HG03103 (cell line): Measurements from ENCODE around the gene RASGRF2.
"Not testable (repeated sequence)": the region's sequence is repeated elsewhere in the genome, so short reads cannot be mapped to it uniquely, and the experiment has no call there.

Experiments used
- ATAC-seq: cut with Tn5 transposase; IDR thresholded peaks from one replicate; pipeline ENCODE4 v1.9.1; 2021; ENCODE audit warnings: low read depth; ENCODE audit not compliant: unreplicated experiment

The RASGRF2 gene

GRCh38 chr5:81256766-81257165, 296.6 kb downstream of the RASGRF2 start:
- ATAC-seq: no peak

- ATAC-seq: not testable (repeated sequence)
Observed at GRCh38 chr5:81262796-81263195, 302.6 kb downstream of the RASGRF2 start.

GRCh38 chr5:81265101-81265500, 304.9 kb downstream of the RASGRF2 start:
- no peak for ATAC-seq

- no peak for ATAC-seq
Observed at GRCh38 chr5:81268521-81269196, 308.5 kb downstream of the RASGRF2 start.

GRCh38 chr5:81269751-81270393, 309.7 kb downstream of the RASGRF2 start:
- ATAC-seq: no peak

GRCh38 chr5:81270394-81271027, 310.3 kb downstream of the RASGRF2 start:
- not testable (repeated sequence) for ATAC-seq
